ENCODE results near the gene HMGB4. TPM values are rescaled to one million over a fixed set of nuclear protein-coding genes. Genes with fewer than 3 reads are reported as not detected.

HMGB4 gene
- total and polyA plus RNA-seq, 2 experiments from 2014 or later = not detected

DNA sequence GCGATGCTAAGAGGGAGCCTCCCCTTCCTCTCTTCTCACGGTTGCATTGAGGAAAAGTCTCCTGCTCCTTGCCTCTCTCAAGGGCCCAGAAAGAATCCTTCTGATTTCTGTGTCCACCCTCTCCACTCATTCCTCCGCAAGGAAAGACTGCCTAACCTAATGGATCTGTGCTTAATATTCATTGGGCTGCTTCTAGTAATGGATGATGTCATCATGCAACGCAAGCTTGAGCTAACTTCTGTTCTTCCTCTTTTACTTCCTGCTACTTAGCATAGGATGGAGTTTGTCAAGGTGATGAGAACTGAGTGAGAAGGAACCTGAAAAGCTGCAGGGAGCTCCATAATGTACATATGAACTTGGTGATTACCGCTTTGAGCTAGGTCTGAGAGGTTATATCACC is 35.2 kb upstream of the HMGB4 start:
- no peaks in the 10 kb centered on the region for H3K9me3 ChIP-seq (ENCODE audit: low read depth)
- no peaks in the 10 kb centered on the region for H3K4me1 ChIP-seq (ENCODE audit: low read depth)
- no peaks in the 10 kb centered on the region for H3K36me3 ChIP-seq
- no peak overlapping the region for H3K4me3 ChIP-seq
- H3K27me3 ChIP-seq = no peaks in the 10 kb centered on the region
- no peak overlapping the region for H3K27ac ChIP-seq
- DNase-seq (ENCODE audit: low read depth in 1 of 2, low spot score in 1 of 2) = no peak
- no peak for TF ChIP-seq CTCF (IDR thresholded peaks at IDR 0.05; ENCODE audit: low read depth, low read length)

DNA sequence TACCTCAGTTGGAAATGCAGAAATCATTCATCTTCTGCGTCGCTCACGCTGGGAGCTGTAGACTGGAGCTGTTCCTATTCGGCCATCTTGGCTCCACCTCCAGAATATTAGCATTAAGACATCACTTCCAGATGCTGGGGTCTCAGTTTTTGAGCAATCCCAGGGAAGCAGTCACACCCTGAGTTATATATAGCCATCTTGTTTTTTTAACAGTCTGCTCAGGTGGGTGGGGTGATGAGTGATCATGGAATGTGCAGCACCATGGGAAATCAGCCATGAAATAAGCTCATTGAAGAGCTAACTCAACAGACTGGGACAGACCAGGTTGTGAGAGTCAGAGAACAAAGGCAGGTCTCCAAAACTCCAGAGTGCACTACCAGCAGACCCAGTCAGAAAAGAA is 27.0 kb upstream of the HMGB4 start:
- Histone ChIP-seq H3K27me3 (no peaks in the 10 kb centered on the region), H3K4me1 (ENCODE audit: low read depth) (no peaks in the 10 kb centered on the region)

DNA sequence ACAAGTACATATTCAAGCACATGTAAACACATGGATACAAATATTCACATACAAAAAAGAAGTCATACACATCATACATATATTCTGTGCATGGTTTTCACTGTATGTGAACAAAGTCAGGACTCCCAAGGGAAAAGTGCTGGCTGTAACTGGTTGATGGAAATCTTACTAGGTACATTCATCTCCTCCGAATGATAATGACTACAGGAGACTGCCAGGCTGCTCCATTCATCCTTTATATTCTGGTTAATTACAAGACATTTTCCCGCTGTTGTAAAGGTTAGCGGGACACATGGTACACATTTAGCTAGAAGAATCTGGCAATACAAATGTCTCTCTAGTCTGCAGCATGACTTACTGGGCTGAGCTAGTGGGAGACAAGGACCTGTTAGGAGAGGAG is 26.2 kb upstream of the HMGB4 start:
- DNase-seq (ENCODE audit: low read depth in 1 of 2, low spot score in 1 of 2) = no peak
- H3K9me3 ChIP-seq (ENCODE audit: low read depth) = no peaks in the 10 kb centered on the region
- no peak for TF ChIP-seq CTCF (IDR thresholded peaks at IDR 0.05; ENCODE audit: low read depth, low read length)
- H3K27ac ChIP-seq = no peak overlapping the region
- no peaks in the 10 kb centered on the region for H3K36me3 ChIP-seq
- H3K4me1 ChIP-seq (ENCODE audit: low read depth) = no peaks in the 10 kb centered on the region
- no peaks in the 10 kb centered on the region for H3K27me3 ChIP-seq
- H3K4me3 ChIP-seq = no peak overlapping the region

More for the DNA sequence above, 27.0 kb upstream of the HMGB4 start:
- H3K36me3 ChIP-seq = no peaks in the 10 kb centered on the region
- no peak for TF ChIP-seq CTCF (IDR thresholded peaks at IDR 0.05; ENCODE audit: low read depth, low read length)
- H3K4me3 ChIP-seq = no peak overlapping the region
- H3K27ac ChIP-seq = no peak overlapping the region
- DNase-seq (ENCODE audit: low read depth in 1 of 2, low spot score in 1 of 2) = no peak
- no peaks in the 10 kb centered on the region for H3K9me3 ChIP-seq (ENCODE audit: low read depth)

- H3K27ac ChIP-seq = no peak overlapping the region
- no peaks in the 10 kb centered on the region for H3K27me3 ChIP-seq
- H3K36me3 ChIP-seq = no peaks in the 10 kb centered on the region
- DNase-seq (ENCODE audit: low read depth in 1 of 2, low spot score in 1 of 2) = no peak
- no peak overlapping the region for H3K4me3 ChIP-seq
- H3K4me1 ChIP-seq (ENCODE audit: low read depth) = no peaks in the 10 kb centered on the region
- H3K9me3 ChIP-seq (ENCODE audit: low read depth) = no peaks in the 10 kb centered on the region
- no peak for TF ChIP-seq CTCF (IDR thresholded peaks at IDR 0.05; ENCODE audit: low read depth, low read length)
Measured at GRCh38 chr1:33841494-33841893, 22.4 kb upstream of the HMGB4 start.

DNA sequence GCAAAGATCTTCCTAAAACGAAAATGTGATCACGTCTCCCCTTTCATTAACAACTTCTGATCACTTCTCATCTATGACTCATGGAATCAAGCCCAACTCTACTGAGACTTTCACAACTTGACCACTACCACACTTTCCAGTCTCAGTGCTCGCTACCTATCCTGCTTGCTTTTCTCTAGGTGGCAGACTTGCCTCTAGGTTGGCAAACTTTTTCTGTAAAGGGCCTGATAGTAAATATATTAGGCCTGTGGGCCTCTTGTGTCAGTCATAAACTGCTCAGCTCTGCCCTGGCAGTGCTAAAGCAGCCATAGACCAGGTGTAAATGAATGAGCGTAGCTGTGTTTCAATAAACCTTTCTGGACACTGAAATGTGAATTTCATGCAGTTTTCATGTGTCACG is 21.5 kb upstream of the HMGB4 start:
- no peak for TF ChIP-seq CTCF (IDR thresholded peaks at IDR 0.05; ENCODE audit: low read depth, low read length)
- H3K4me1 ChIP-seq (ENCODE audit: low read depth) = no peaks in the 10 kb centered on the region
- no peaks in the 10 kb centered on the region for H3K36me3 ChIP-seq
- H3K27me3 ChIP-seq = no peaks in the 10 kb centered on the region
- no peak for DNase-seq (ENCODE audit: low read depth in 1 of 2, low spot score in 1 of 2)
- H3K9me3 ChIP-seq (ENCODE audit: low read depth) = no peaks in the 10 kb centered on the region
- no peak overlapping the region for H3K4me3 ChIP-seq
- H3K27ac ChIP-seq = no peak overlapping the region

DNA sequence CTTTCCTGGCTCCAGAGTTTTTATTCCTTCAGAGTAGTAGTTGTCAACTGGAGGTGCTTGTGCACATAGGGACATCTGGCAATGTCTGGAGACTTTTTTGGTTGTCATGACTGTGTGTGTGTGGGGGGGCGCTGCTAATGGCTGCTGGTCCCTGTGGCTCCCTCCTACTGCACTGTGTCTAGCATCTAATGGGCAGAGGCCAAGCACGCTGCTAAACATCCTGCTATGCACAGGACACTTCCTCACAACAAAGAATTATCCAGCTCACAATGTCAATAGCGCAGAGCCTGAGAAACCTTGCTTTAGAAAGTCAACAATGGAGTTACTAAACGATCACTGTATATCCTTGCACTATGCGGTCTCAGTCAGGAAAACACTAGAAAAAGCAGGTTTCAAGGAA is 19.7 kb upstream of the HMGB4 start:
- DNase-seq (ENCODE audit: low read depth in 1 of 2, low spot score in 1 of 2) = no peak
- Histone ChIP-seq H3K36me3 (no peaks in the 10 kb centered on the region), H3K27me3 (no peaks in the 10 kb centered on the region), H3K4me3 (no peak overlapping the region), H3K9me3 (ENCODE audit: low read depth) (no peaks in the 10 kb centered on the region), H3K4me1 (ENCODE audit: low read depth) (no peaks in the 10 kb centered on the region), H3K27ac (no peak overlapping the region)
- no peak for TF ChIP-seq CTCF (IDR thresholded peaks at IDR 0.05; ENCODE audit: low read depth, low read length)

Measured in cardiac muscle cell (in vitro differentiated cells and primary cell).